Astrocyte (in vitro differentiated cells and primary cell): ENCODE measurements around the gene PKHD1. TPM values are rescaled to one million over a fixed set of nuclear protein-coding genes. Genes with fewer than 3 reads are reported as not detected.

Experiments
- DNase-seq: peaks from one replicate; pipeline ENCODE4 v3.0.0-alpha.2; 2010; ENCODE audit warnings: low read depth
- FAIRE-seq: peaks from 2 replicates; lab custom pipeline; 2011; peaks lifted over from hg19 to GRCh38; lab: Jason Lieb, UNC
- H2AFZ ChIP-seq: 2 replicates; pipeline ENCODE4 v1.6.0; 2012; ENCODE audit warnings: low read depth, low read length, inconsistent platforms
- H3K27ac ChIP-seq: 2 replicates; pipeline ENCODE4 v1.5.1; 2011; ENCODE audit warnings: low read depth, low read length, inconsistent platforms
- H3K27me3 ChIP-seq: 2 replicates; pipeline ENCODE4 v1.6.0; 2011; ENCODE audit warnings: low read length, inconsistent platforms; ENCODE audit not compliant: insufficient read depth
- H3K36me3 ChIP-seq: 2 replicates; pipeline ENCODE4 v1.5.1; 2011; ENCODE audit warnings: low read length, inconsistent platforms; ENCODE audit not compliant: insufficient read depth
- H3K4me1 ChIP-seq: 2 replicates; pipeline ENCODE4 v1.5.1; 2011; ENCODE audit warnings: low read length, inconsistent platforms; ENCODE audit not compliant: insufficient read depth
- H3K4me2 ChIP-seq: 2 replicates; pipeline ENCODE4 v1.6.0; 2012; ENCODE audit warnings: low read length, inconsistent platforms
- H3K4me3 ChIP-seq: 2 replicates; pipeline ENCODE4 v1.5.1; 2011; ENCODE audit warnings: low read depth, mild to moderate bottlenecking, low read length, inconsistent platforms; ENCODE audit not compliant: insufficient read depth
- H3K79me2 ChIP-seq: 2 replicates; pipeline ENCODE4 v1.6.0; 2012; ENCODE audit warnings: mild to moderate bottlenecking, low read length, inconsistent platforms; ENCODE audit not compliant: insufficient read depth
- H3K9ac ChIP-seq: 2 replicates; pipeline ENCODE4 v1.6.0; 2012; ENCODE audit warnings: mild to moderate bottlenecking, low read length, inconsistent platforms
- H3K9me3 ChIP-seq: 2 replicates; pipeline ENCODE4 v1.5.1; 2012; ENCODE audit warnings: low read depth, mild to moderate bottlenecking, low read length, inconsistent platforms; ENCODE audit not compliant: insufficient read depth
- H4K20me1 ChIP-seq: 2 replicates; pipeline ENCODE4 v1.6.0; 2012; ENCODE audit warnings: low read length, inconsistent platforms; ENCODE audit not compliant: insufficient read depth
- H3K27ac Mint-ChIP-seq: one replicate; pipeline ENCODE4 v1.8.0; 2021; ENCODE audit warnings: mild to moderate bottlenecking, mixed read lengths; ENCODE audit not compliant: unreplicated experiment
- H3K27me3 Mint-ChIP-seq: one replicate; pipeline ENCODE4 v1.8.0; 2021; ENCODE audit warnings: low read depth, mixed read lengths; ENCODE audit not compliant: unreplicated experiment
- H3K36me3 Mint-ChIP-seq: one replicate; pipeline ENCODE4 v1.8.0; 2021; ENCODE audit warnings: low read depth, mixed read lengths; ENCODE audit not compliant: unreplicated experiment
- H3K4me1 Mint-ChIP-seq: one replicate; pipeline ENCODE4 v1.8.0; 2021; ENCODE audit warnings: low read depth, mixed read lengths; ENCODE audit not compliant: unreplicated experiment
- H3K4me3 Mint-ChIP-seq: one replicate; pipeline ENCODE4 v1.8.0; 2021; ENCODE audit warnings: mild to moderate bottlenecking, moderate library complexity, mixed read lengths; ENCODE audit not compliant: unreplicated experiment
- H3K9me3 Mint-ChIP-seq: one replicate; pipeline ENCODE4 v1.8.0; 2021; ENCODE audit warnings: mild to moderate bottlenecking, mixed read lengths; ENCODE audit not compliant: unreplicated experiment
- EZH2 ChIP-seq: IDR thresholded peaks from 2 replicates; pipeline ENCODE4 v1.6.1; 2012; ENCODE audit warnings: mild to moderate bottlenecking, low read length, inconsistent platforms; ENCODE audit not compliant: insufficient read depth
- total RNA-seq: library from RNA; stranded (reverse); gene quantifications from 2 replicates; pipeline ENCODE4 v1.2.1, GENCODE V29; 2021
- TF ChIP-seq, protein P1 (sequence below): IDR thresholded peaks from 2 replicates; pipeline ENCODE4 v1.5.1; 2011; ENCODE audit warnings: low read depth, mild to moderate bottlenecking, inconsistent platforms, low read length, moderate library complexity; ENCODE audit not compliant: insufficient read depth

The PKHD1 gene
- total RNA-seq, 1 donor from 2014 or later: 0.16 TPM

DNA sequence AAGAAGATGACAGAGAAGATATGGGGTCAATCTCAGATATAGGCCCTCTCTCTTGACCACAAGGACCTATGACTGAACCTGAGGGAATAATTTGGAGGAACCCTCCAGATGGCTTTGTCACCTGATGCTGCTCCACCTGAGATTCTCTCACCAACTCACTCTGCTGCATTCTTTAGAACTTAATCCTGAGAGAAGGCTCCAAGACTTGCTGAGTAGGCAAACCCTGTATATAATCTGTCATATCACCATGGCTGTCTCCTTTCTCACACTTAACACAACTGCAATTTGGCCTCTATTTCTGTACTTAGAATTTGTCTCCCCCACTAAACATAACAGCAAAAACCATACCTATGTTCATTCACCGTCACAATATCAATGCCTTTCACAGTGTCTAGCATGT is 172.3 kb downstream of the PKHD1 start:
- no peak for TF ChIP-seq EZH2
- TF ChIP-seq, protein P1, sequence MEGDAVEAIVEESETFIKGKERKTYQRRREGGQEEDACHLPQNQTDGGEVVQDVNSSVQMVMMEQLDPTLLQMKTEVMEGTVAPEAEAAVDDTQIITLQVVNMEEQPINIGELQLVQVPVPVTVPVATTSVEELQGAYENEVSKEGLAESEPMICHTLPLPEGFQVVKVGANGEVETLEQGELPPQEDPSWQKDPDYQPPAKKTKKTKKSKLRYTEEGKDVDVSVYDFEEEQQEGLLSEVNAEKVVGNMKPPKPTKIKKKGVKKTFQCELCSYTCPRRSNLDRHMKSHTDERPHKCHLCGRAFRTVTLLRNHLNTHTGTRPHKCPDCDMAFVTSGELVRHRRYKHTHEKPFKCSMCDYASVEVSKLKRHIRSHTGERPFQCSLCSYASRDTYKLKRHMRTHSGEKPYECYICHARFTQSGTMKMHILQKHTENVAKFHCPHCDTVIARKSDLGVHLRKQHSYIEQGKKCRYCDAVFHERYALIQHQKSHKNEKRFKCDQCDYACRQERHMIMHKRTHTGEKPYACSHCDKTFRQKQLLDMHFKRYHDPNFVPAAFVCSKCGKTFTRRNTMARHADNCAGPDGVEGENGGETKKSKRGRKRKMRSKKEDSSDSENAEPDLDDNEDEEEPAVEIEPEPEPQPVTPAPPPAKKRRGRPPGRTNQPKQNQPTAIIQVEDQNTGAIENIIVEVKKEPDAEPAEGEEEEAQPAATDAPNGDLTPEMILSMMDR: no peak
- H3K4me1 Mint-ChIP-seq: no peaks in the 10 kb centered on the region
- Histone ChIP-seq H3K9ac (no peak overlapping the region), H3K4me1 (no peaks in the 10 kb centered on the region), H3K27me3 (no peaks in the 10 kb centered on the region), H3K4me3 (no peak overlapping the region), H3K36me3 (no peaks in the 10 kb centered on the region), H2AFZ (no peak overlapping the region), H3K27ac (no peak overlapping the region), H3K79me2 (no peaks in the 10 kb centered on the region), H4K20me1 (no peaks in the 10 kb centered on the region), H3K4me2 (no peak overlapping the region), H3K9me3 (no peaks in the 10 kb centered on the region)
- no peaks in the 10 kb centered on the region for H3K36me3 Mint-ChIP-seq
- no peaks in the 10 kb centered on the region for H3K27me3 Mint-ChIP-seq
- H3K4me3 Mint-ChIP-seq: no peak overlapping the region
- DNase-seq: no peak
- no peak for FAIRE-seq
- H3K9me3 Mint-ChIP-seq: peaks cover 5% of the 10 kb centered on the region
- no peak overlapping the region for H3K27ac Mint-ChIP-seq

DNA sequence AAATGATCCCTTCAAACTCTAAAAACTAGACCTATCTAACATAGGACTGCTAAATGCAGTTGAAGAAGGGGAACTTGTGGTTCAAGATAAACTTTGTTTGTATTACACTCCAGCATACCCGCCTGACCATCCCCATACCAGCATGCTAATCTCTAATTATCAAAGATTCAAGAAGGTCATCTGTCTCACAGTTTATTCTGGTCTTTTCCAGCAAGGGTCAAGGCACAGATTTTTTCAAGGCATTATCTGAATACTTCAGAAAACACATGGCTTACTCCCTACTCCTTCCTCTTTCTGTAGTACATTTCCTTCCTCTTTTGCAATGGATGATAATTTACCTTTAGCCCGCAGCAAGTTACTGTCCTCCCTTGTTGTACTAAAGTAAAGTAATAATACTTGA is 174.1 kb downstream of the PKHD1 start:
- H2AFZ ChIP-seq: no peak overlapping the region
- H3K79me2 ChIP-seq: no peaks in the 10 kb centered on the region
- DNase-seq (no peak), FAIRE-seq (no peak)
- H3K4me3 ChIP-seq: no peak overlapping the region
- Mint-ChIP-seq H3K36me3 (no peaks in the 10 kb centered on the region), H3K27ac (no peak overlapping the region), H3K9me3 (peaks cover under 1% of the 10 kb centered on the region), H3K4me3 (no peak overlapping the region), H3K4me1 (no peaks in the 10 kb centered on the region), H3K27me3 (peaks cover 6% of the 10 kb centered on the region)
- H3K27ac ChIP-seq: no peak overlapping the region
- no peak for TF ChIP-seq EZH2
- TF ChIP-seq, protein P1: no peak
- H3K9ac ChIP-seq: no peak overlapping the region
- no peaks in the 10 kb centered on the region for H3K9me3 ChIP-seq
- H3K27me3 ChIP-seq: no peaks in the 10 kb centered on the region
- no peaks in the 10 kb centered on the region for H3K36me3 ChIP-seq
- no peaks in the 10 kb centered on the region for H3K4me1 ChIP-seq
- no peaks in the 10 kb centered on the region for H4K20me1 ChIP-seq
- H3K4me2 ChIP-seq: no peak overlapping the region

DNA sequence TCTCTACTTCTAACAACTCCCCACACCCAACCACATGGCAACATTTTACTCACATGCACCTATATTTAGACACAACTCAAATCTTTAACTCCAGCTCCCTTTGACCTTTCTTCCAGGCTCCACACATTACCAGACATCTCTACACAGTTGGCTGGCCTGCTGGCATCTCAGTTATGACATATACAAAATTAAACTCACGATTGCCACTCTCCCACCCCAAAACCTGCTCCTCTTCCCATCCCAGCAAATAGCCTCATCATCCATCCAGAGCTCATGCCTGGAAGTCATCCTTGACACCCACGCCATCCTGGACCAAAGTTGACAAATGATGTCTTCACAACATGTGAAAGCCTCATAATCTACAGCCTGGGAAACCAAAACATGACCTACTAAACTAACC is 176.6 kb downstream of the PKHD1 start:
- TF ChIP-seq, protein P1: no peak
- no peak for TF ChIP-seq EZH2
- Histone ChIP-seq H3K4me1 (no peaks in the 10 kb centered on the region), H3K9me3 (no peaks in the 10 kb centered on the region), H3K27ac (no peak overlapping the region), H3K36me3 (no peaks in the 10 kb centered on the region), H3K4me3 (no peak overlapping the region), H3K9ac (no peak overlapping the region), H3K27me3 (no peaks in the 10 kb centered on the region), H3K4me2 (no peak overlapping the region), H4K20me1 (no peaks in the 10 kb centered on the region), H3K79me2 (no peaks in the 10 kb centered on the region), H2AFZ (no peak overlapping the region)
- H3K27me3 Mint-ChIP-seq: peaks cover 6% of the 10 kb centered on the region
- H3K4me1 Mint-ChIP-seq: no peaks in the 10 kb centered on the region
- no peaks in the 10 kb centered on the region for H3K9me3 Mint-ChIP-seq
- DNase-seq (no peak), FAIRE-seq (no peak)
- no peaks in the 10 kb centered on the region for H3K36me3 Mint-ChIP-seq
- no peak overlapping the region for H3K27ac Mint-ChIP-seq
- no peak overlapping the region for H3K4me3 Mint-ChIP-seq
